WTC11 (cell line): ENCODE measurements around the gene PRKCQ. TPM values are rescaled to one million over a fixed set of nuclear protein-coding genes. Genes with fewer than 3 reads are reported as not detected.

Source experiments
- ATAC-seq: fragments of 200-7000 bp; cut with Tn5 transposase; 2 replicates; pipeline ENCODE4 v1.10.0; 2021; ENCODE audit warnings: mild to moderate bottlenecking, moderate library complexity
- CTCF ChIA-PET: fragments of 300-600 bp; sonication (Branson Sonifier 250); formaldehyde crosslinking; loops from one replicate; lab custom pipeline; 2021; ENCODE audit warnings: antibody characterized with exemption; lab: Charles Lee
- POLR2A ChIA-PET: fragments of 350-600 bp; sonication (Branson Sonifier 250); formaldehyde crosslinking; loops from one replicate; lab custom pipeline; 2021; ENCODE audit warnings: antibody characterized with exemption; lab: Charles Lee
- DNase-seq: peaks from one replicate; pipeline ENCODE4 v3.0.0; 2021; ENCODE audit warnings: low spot score
- H3K27ac Mint-ChIP-seq: 2 replicates; pipeline ENCODE4 v1.8.0; 2021; ENCODE audit warnings: mixed read lengths
- H3K27me3 Mint-ChIP-seq: 2 replicates; pipeline ENCODE4 v1.8.0; 2021; ENCODE audit warnings: low read depth, mild to moderate bottlenecking, moderate library complexity, mixed read lengths
- H3K36me3 Mint-ChIP-seq: 2 replicates; pipeline ENCODE4 v1.8.0; 2021; ENCODE audit warnings: mixed read lengths
- H3K4me1 Mint-ChIP-seq: 2 replicates; pipeline ENCODE4 v1.8.0; 2022; ENCODE audit warnings: mixed read lengths
- H3K4me3 Mint-ChIP-seq: 2 replicates; pipeline ENCODE4 v1.8.0; 2021; ENCODE audit warnings: mild to moderate bottlenecking, moderate library complexity, mixed read lengths
- H3K9me3 Mint-ChIP-seq: 2 replicates; pipeline ENCODE4 v1.8.0; 2021; ENCODE audit warnings: mixed read lengths
- E2F4 ChIP-seq: sonication (generic); formaldehyde crosslinking; IDR thresholded peaks from 2 replicates; pipeline ENCODE4 v1.8.1; 2022; ENCODE audit warnings: low read depth, mild to moderate bottlenecking, moderate library complexity, missing genetic modification reagents, borderline replicate concordance
- FOXP1 ChIP-seq: sonication (generic); formaldehyde crosslinking; IDR thresholded peaks from 2 replicates; pipeline ENCODE4 v1.8.0; 2022; ENCODE audit warnings: missing genetic modification reagents, mild to moderate bottlenecking, moderate library complexity, borderline replicate concordance
- FOXP4 ChIP-seq: sonication (generic); formaldehyde crosslinking; IDR thresholded peaks from 2 replicates; pipeline ENCODE4 v1.8.0; 2022; ENCODE audit warnings: mild to moderate bottlenecking, missing genetic modification reagents
- GABPB1 ChIP-seq: sonication (generic); formaldehyde crosslinking; IDR thresholded peaks from 2 replicates; pipeline ENCODE4 v1.8.1; 2023; ENCODE audit warnings: mild to moderate bottlenecking, missing genetic modification reagents
- JUN ChIP-seq: sonication (generic); formaldehyde crosslinking; IDR thresholded peaks from 2 replicates; pipeline ENCODE4 v1.8.0; 2023; ENCODE audit warnings: mild to moderate bottlenecking, missing genetic modification reagents
- KAT7 ChIP-seq: sonication (generic); formaldehyde crosslinking; IDR thresholded peaks from 2 replicates; pipeline ENCODE4 v1.8.1; 2023; ENCODE audit warnings: missing genetic modification reagents, mild to moderate bottlenecking, borderline replicate concordance
- MAX ChIP-seq: sonication (generic); formaldehyde crosslinking; IDR thresholded peaks from 2 replicates; pipeline ENCODE4 v1.8.0; 2022; ENCODE audit warnings: mild to moderate bottlenecking, missing genetic modification reagents
- NFE2L1 ChIP-seq: sonication (generic); formaldehyde crosslinking; IDR thresholded peaks from 2 replicates; pipeline ENCODE4 v1.8.1; 2023; ENCODE audit warnings: missing genetic modification reagents
- OVOL2 ChIP-seq: fragments of 250-450 bp; sonication (Bioruptor Pico); IDR thresholded peaks from 2 replicates; pipeline ENCODE4 v1.9.0; 2021; ENCODE audit warnings: mild to moderate bottlenecking, borderline replicate concordance
- RELA ChIP-seq: sonication (generic); formaldehyde crosslinking; IDR thresholded peaks from 2 replicates; pipeline ENCODE4 v1.8.1; 2022; ENCODE audit warnings: missing genetic modification reagents, mild to moderate bottlenecking, borderline replicate concordance
- TCF7 ChIP-seq: sonication (generic); formaldehyde crosslinking; IDR thresholded peaks from 2 replicates; pipeline ENCODE4 v1.8.0; 2022; ENCODE audit warnings: mild to moderate bottlenecking, low read depth, missing genetic modification reagents, moderate library complexity
- TEAD1 ChIP-seq: sonication (generic); formaldehyde crosslinking; IDR thresholded peaks from 2 replicates; pipeline ENCODE4 v1.8.0; 2022; ENCODE audit warnings: mild to moderate bottlenecking, missing genetic modification reagents
- TP53 ChIP-seq: sonication (generic); formaldehyde crosslinking; IDR thresholded peaks from 2 replicates; pipeline ENCODE4 v1.8.1; 2023; ENCODE audit warnings: mild to moderate bottlenecking, missing genetic modification reagents
- ZBTB21 ChIP-seq: sonication (generic); formaldehyde crosslinking; IDR thresholded peaks from 2 replicates; pipeline ENCODE4 v1.8.1; 2023; ENCODE audit warnings: mild to moderate bottlenecking, missing genetic modification reagents, borderline replicate concordance
- ZNF532 ChIP-seq: fragments of 250-450 bp; sonication (Bioruptor Pico); IDR thresholded peaks from 2 replicates; pipeline ENCODE4 v1.9.0; 2021; ENCODE audit warnings: mild to moderate bottlenecking, borderline replicate concordance
- total RNA-seq: library from RNA; stranded (reverse); gene quantifications from 3 replicates; pipeline ENCODE4 v1.2.3, GENCODE V29; 2021
- TF ChIP-seq, protein P1 (sequence below): sonication (generic); formaldehyde crosslinking; conservative IDR thresholded peaks from 2 replicates; pipeline ENCODE4 v1.8.1; 2022; ENCODE audit warnings: mild to moderate bottlenecking, missing genetic modification reagents
- TF ChIP-seq, protein P2 (sequence below): sonication (generic); formaldehyde crosslinking; IDR thresholded peaks from 2 replicates; pipeline ENCODE4 v1.8.1; 2023; ENCODE audit warnings: mild to moderate bottlenecking, moderate library complexity, missing genetic modification reagents

The PRKCQ gene
- total RNA-seq, 1 experiment from 2014 or later = 8.7 TPM

DNA sequence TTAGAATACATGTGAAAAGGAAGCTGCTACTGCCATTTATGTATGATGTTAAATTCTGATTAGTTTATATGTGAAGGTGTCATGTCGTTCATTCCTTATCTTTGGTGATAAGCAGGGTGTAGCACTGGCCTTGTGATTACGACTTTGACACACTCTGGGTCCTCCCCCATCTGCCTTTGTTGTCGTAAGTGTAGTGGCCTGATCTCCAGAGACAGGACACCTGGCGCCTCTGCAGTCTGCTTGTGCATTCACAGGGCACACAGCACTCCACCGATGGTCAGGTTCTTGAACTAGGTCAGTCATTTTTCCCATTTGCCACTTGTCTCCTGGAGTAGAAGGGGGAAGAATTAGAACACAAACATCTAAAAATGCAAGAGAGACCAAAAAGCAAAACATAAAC lies 186.0 kb downstream of the PRKCQ start:
- H3K4me1 Mint-ChIP-seq = peaks cover under 1% of the 10 kb centered on the region; the same call in 1 of the 2 replicates
- H3K27me3 Mint-ChIP-seq = no peaks in the 10 kb centered on the region; the same call in none of the 2 replicates
- H3K27ac Mint-ChIP-seq = no peak overlapping the region
- ChIA-PET CTCF (no interaction called here), POLR2A (no interaction called here)
- peaks cover 25% of the 10 kb centered on the region for H3K36me3 Mint-ChIP-seq
- no peak overlapping the region for H3K4me3 Mint-ChIP-seq
- TF ChIP-seq, protein P1, sequence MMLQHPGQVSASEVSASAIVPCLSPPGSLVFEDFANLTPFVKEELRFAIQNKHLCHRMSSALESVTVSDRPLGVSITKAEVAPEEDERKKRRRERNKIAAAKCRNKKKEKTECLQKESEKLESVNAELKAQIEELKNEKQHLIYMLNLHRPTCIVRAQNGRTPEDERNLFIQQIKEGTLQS (CRISPR knock-in tag) = no peak
- TF ChIP-seq, protein P2, sequence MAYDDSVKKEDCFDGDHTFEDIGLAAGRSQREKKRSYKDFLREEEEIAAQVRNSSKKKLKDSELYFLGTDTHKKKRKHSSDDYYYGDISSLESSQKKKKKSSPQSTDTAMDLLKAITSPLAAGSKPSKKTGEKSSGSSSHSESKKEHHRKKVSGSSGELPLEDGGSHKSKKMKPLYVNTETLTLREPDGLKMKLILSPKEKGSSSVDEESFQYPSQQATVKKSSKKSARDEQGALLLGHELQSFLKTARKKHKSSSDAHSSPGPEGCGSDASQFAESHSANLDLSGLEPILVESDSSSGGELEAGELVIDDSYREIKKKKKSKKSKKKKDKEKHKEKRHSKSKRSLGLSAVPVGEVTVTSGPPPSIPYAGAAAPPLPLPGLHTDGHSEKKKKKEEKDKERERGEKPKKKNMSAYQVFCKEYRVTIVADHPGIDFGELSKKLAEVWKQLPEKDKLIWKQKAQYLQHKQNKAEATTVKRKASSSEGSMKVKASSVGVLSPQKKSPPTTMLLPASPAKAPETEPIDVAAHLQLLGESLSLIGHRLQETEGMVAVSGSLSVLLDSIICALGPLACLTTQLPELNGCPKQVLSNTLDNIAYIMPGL = no peak
- TF ChIP-seq FOXP4 (no peak), MAX (CRISPR knock-in tag) (no peak), TP53 (no peak), GABPB1 (CRISPR knock-in tag) (no peak), FOXP1 (no peak)
- peaks cover 27% of the 10 kb centered on the region for H3K9me3 Mint-ChIP-seq
- no peak for DNase-seq
- no peak for ATAC-seq

- H3K4me3 Mint-ChIP-seq = no peak overlapping the region
- H3K36me3 Mint-ChIP-seq = peaks cover 29% of the 10 kb centered on the region
- DNase-seq = no peak
- no peaks in the 10 kb centered on the region; the same call in none of the 2 replicates for H3K27me3 Mint-ChIP-seq
- H3K9me3 Mint-ChIP-seq = peaks cover 36% of the 10 kb centered on the region
- POLR2A ChIA-PET = no interaction called here
- H3K4me1 Mint-ChIP-seq = no peaks in the 10 kb centered on the region
- ATAC-seq = no peak
- CTCF ChIA-PET = no interaction called here
- H3K27ac Mint-ChIP-seq = no peak overlapping the region
- TF ChIP-seq ZNF532 (no peak), TEAD1 (no peak), OVOL2 (CRISPR knock-in tag) (no peak), ZBTB21 (CRISPR knock-in tag) (no peak), KAT7 (CRISPR knock-in tag) (no peak), NFE2L1 (CRISPR knock-in tag) (no peak), E2F4 (CRISPR knock-in tag) (no peak), JUN (CRISPR knock-in tag) (no peak), TCF7 (CRISPR knock-in tag) (no peak), RELA (CRISPR knock-in tag) (no peak)
Observed at GRCh38 chr10:6393168-6393567, 186.9 kb downstream of the PRKCQ start.
